SW 1271 (cell line): ENCODE data around the gene POC1A.
A peak's percentile ranks its signal among the peaks of the same experiment; 100 is the strongest.

Experiments
- DNase-seq, 2 experiments: peaks; one replicate each; lab custom pipeline; 2025; lab: John Stamatoyannopoulos, UW

Gene POC1A

DNA sequence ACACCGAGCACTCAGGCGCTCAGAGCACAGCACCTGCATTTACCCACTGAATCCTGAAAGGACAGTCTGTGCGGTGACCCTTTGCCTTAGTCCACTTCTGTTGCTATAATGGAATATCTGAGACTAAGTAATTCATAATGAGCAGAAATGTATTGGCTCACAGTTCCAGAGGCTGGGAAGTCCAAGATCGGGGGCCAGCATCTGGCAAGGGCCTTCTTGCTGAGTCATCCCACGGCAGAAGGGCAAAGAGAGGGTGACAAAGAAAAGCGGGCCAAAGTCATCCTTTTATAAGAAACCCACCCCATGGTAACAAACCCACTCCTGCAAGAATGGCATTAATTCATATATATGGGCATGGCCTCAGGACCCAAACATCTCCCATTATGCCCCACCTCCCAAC, 27.7 kb downstream of the POC1A start:
- no peak for DNase-seq

DNA sequence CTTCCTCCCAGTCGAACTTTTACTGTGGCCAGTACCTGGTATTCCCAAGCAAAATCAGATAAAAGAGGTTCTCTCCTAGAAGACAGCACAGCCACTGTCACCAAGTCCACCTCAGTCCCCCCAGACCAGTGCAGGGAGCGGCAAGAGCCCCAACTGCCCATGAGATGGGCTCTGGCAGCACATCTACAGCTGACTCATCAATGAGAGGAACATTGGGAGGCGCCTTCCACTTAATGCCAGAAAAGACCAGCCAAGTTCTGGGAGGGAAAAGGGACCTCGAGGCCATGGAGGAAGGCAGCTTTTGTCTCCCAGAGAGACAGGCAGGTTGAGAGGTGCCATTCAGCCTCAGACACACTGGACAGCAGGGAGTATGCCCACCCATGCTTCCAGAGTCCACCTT, 28.2 kb downstream of the POC1A start:
- no peak for DNase-seq

DNA sequence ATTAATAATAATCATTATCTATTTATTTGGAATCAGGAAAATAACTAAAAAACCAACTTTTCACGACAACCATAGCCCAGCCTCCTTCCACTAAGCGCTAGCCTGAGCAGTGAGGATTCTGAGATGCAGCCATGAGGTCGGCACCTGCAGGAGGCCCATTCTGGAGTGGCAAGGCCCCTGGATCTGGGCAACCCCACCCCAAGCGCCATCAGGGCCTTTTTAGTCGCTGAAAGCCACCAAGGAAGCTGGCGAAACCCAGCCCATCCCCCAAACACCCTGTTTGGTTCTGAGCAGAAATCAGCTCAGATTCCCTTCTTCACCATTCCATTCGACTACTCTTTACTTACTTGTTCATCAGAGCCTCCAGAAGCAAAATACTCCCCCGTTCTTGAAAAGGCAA, 29.5 kb downstream of the POC1A start:
- no peak for DNase-seq

DNA sequence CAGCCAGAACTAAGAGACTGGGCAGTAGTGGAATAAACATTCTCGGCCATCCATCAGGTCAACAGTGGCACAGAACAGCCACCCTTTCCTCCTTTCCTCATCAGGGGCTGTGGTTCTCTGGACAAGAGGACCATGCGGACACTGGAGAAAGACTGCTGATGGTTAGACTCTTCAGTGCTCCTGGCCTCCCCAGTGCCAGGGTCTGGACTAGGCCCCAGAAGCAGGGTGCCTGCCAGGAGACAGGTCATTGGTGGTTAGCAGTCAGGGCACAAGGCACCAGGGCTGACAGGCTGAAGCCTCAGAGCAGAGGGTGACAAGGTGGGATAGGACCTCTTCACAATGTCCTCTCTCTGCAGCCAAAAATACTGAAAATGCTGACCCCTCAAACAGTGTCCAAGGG, 30.1 kb downstream of the POC1A start:
- DNase-seq = no peak

DNA sequence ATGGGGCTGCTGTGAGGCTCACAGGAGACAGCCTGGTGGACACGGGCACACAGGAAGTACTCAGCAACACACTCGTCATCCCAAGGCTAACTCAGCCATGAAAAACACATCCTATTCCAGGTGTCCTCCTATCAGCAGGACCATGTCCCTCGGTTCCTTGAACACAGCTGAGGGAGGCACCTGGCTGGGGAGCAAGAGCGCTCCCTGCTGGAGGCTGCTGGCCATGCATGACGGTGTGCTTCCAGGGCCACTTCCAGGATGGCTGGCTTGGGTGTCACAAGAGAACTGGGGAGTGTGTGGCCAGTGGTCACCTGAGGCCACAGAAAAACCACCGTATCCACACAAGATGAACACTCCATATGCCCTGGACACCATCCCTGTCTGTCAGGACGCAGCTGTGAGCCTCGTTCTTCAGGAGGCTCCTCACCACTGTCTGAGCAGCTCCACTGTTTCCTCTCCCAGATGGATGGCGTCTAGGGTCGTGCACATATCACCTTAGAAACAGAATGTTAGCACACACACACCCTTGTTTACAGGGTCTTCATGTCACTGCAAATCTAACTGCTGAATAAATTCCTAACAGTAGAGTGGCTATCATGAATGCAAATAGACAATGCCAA, 31.0 kb downstream of the POC1A start:
- peak in 1 of 2 experiments; percentile 2 for DNase-seq

DNA sequence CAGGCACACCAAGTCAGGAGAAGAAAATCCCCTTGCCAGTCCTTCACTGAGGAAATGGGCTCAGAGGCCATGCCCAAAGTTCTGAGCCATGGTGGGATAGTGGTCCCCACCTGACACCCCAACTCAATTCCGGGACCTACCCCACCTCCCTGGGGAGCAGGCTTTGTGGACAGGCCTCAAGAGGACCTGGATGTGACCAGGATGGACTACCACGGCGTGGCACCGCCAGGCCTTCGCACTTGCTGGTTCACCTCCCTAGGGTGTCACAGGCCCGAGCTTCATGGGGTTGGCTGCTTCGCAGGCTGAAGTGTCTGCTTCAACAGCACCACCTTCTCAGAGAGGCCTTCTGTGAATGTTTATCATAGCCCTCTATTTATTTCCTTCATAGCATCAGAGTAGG, 31.7 kb downstream of the POC1A start:
- no peak for DNase-seq

DNA sequence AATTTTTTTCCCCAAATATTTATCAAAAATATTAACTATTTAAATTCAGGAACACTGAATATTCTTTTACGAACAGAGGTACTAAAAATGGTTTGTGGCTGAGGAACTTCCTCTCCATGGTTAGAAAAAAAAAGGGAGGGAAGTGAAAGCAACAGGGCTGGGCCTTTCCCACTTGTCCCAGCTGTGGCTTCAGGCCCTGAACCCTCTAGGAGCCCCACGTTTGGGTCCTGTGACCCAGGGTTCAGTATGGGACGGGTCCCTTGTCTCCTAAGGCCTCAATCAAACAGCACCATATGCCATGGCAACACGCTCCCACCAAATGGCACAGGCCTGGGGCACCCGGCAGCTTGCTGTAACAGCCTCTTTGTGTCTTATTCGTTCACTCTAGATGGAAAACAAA, 32.4 kb downstream of the POC1A start:
- no peak for DNase-seq

DNA sequence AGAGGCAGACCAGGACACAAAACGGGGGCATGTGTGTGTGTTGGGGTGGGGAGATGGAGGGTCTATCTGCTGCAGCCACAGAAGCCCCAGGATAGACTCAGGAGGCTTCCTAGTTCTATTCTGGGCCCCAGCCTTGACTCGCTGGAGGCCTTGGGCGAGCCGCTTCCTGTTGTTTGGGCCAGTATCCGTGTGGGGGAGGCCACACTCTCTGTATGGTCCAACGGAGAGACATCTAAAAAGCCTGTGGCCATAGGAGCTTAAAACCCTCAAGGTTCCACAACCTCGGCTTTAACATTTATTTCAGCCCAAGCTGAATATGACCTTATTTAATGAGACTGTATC, 32.8 kb downstream of the POC1A start:
- DNase-seq = no peak

DNA sequence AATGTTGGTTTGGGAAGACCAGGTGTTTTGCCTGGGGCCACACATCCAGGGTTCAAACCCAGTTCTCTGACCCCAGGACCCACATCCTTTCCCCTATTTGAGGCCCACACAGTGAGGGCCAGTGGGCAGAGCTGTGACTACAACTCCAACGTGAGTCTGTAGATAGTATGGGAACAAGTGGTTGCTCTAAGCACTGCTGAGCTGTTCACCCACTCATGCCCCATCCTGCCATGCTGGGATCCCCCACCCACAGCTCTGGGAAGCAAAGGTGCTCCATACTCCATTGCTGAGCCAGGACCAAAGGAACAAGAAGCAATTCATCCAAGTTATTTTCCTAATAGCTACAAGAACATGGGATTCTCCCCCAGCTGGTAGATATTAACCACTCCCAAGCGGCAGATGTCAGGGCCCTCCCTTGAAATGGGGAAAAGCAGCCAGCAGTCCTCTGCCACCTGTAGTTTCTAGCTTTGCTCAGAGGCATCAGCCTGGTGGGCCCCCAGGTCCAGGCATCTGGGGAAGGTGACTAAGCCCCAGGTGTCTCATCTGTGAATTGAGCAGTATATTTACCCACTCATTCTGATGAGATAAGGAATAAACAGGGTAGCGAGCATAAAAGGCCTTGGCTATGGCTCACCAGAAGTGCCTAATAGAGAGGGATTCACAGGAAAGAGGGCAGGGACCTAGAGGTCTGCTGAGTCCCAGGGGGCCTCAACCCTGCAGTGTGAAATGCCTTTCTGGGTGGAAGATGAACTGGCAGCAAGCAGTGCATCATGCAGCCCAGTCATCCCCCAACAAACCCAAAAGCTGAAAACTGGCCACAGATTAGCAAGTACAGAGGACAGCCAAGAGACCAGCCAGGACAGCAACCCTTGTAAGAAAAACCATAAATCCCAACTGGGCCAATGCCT, 33.4 kb downstream of the POC1A start:
- DNase-seq = no peak

DNA sequence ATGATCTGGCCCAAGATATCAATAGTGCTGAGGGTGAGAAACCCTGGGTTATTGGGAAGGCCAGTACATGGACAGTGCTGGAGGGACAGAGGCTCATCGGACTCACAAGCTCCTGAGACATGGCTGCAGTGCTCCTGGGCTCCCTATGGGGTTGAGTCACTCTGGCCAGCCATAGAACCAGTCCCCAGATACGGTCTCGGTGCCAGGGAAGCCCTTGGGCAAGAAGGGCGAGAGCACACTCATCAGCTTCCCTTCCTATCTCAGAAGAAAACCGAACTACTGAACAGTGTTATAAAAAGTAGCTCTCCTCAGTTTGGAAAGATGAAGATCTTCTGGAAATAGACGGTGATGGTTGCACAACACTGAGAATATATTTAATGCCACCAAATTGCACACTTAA, 34.4 kb downstream of the POC1A start:
- DNase-seq = no peak

DNA sequence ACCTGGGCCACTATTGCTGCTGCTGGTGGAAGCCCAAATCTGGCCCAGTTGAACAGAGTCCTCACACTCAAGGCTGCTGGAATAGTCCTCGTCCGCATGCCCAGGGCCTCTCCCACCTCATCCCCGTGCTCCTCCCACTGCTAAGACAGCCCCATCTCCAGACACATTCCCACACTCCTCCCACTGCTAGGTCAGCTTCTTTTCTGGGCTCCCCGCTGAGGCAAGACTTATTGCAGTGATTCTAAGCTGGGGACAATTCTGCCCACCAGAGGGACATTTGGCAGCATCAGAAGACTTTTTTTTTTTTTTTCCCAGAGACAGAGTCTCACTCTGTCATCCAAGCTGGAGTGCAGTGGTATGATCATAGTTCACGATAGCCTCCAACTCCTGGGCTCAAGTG, 35.1 kb downstream of the POC1A start:
- DNase-seq = no peak

DNA sequence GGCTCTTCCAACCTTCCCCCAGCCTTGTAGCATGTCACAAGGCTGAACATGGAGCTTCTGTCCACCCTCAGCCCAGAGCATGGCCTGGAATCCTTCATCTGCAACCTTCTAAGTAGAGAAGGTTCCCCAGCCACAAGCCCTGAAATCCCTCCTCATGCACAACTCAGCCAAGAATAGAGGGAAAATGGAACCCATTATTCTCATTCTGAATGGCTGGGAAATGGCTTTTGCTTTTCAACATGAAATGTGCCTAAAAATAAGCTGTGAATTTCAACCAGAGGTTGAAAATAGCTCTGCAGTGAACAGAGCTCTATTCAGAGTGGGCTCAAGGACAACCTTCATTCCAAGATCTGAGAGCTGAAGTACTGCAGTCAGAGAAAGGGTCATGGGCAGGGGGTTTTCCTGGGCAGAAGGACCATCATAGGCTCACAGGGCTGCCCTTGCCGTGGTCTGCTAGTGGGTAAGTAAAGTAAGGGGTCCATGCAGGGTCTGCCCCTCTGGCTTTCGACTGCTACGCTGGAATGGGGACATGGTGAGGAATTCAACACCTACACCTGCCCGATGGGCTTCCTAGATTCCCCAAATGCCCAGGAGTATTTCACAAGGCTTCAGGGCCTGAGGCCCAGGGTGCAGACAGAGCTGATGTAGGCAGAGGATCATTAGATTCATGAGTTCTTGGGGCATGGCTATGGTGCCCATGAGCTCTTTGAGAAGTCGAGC, 35.9 kb downstream of the POC1A start:
- DNase-seq = no peak

DNA sequence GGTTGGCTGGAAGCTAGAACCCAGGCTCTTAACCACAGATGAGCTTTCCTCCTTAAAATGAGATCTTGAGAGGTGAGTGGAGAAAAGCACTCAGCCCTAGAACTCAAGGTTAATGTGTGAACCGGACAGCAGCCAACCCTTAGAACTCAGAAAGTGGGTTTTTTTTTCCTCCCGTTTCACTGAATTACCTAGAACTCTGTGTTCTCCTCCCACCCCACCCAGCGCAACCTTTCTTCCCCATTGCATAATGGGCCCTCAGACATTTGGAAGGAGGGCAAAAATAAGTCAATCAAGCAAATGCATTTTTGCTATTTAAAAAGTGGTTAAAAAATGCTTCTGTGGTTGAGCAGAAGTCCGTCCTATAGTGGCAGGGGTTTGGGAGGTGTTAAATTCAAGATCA, 36.7 kb downstream of the POC1A start:
- no peak for DNase-seq

DNA sequence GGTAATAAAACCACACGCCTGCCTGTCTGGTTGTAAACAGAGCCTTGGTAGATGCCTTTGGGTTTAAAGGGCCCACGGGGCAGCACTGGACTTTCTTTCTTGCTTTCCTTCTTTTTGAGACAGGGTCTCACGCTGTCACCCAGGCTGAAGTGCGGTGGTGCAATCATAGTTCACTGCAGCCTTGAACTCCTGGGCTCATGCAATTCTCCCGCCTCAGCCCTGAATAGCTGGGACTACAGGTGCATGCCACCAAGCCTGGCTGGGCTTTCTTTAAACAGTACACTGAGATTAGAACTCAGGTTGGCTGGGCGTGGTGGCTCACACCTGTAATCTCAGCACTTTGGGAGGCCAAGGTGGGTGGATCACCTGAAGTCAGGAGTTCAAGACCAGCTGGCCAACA, 42.2 kb downstream of the POC1A start:
- no peak for DNase-seq

DNA sequence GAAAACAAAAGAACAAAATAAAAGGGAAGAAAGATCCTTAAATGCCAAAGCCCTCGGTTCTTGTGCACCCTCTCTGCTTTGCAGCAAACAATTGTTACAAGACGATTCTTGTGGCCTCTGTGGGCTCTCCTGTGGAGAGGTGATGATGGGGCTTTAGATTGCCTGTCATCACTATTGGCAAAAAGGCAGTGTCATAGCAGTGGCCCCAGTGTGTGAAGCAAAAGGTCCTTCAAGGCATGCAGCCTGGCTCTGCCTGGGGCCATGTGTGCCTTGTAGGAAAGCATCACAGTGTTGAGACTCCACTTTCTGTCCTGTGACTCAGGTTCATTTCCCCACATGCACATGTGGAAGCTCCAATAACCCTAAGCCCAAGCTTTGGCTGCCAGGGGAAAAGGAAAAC, 43.7 kb downstream of the POC1A start:
- no peak for DNase-seq

DNA sequence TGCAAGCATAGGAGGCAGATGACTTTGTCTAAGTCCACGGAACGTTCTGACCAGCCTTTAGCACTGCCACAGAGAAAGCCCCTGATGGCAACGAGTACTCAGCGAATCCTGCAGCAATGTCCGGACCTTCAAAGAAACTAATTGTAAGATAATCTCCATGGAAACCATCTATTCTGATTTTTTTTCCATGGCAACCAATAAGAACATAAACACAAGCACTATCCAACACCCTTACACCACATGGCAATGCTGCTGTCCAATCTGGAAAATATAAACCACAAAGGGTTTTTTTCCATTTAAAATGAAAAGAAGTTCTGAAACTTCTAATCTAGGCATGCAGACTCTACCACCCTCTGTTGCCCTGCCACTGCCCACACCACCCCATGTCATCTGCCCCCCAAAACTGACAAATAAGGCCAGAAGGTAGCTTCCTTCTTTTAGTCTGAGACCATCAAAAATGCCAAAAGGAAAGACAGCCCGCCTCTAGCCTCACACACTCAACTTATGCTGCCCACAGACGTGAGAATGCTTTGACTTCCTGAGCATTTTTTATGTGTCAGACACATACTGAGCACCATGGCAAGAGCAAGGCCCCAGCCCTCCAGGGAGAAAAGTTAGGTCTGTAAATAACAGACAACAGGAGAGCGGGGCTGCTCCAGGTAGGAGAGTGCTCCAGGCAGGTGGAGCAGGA, 44.5 kb downstream of the POC1A start:
- DNase-seq = no peak

DNA sequence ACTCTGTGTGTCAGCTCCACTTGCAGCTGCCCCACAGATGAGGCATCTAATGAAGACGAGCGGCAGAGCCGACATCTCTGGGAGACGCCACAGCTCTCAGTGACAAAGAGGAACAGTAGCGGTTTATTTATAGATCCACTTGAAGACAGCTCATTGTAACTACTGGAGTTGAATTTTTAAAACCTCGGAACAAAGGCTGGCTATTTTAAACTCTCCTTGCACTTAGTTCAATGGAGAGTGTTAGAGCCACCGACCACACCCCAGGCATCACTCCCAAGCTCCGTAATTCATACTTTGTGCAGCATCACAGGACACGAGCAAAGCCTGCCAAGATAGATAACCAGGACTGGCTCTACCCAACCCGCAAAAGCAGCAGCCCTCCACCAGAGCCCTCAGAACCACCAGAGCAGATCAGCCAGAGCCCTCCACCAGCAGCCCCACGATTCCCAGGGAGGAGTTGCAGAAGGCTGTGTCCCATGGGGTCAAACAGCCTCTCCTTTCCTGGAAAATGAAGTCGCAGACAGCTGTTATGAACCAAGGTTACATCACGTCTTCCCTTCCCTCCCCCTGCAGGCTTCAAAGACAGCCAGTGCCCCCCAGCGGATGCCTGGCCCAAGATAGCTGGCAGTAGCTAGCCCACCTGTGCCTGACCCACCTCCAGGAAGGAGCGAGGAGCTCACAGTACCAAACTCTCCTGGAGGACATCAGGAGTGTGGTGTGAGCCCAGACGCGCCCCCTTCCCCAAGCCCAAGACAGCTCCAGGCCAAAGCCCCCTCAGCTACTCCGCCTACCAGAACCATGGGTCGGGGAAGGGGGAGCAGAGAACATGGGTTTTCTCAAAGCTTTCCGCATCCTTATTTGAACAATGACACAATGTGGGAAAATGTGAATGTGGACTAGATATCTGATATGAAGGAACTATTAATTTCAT, 45.7 kb downstream of the POC1A start:
- DNase-seq = no peak

DNA sequence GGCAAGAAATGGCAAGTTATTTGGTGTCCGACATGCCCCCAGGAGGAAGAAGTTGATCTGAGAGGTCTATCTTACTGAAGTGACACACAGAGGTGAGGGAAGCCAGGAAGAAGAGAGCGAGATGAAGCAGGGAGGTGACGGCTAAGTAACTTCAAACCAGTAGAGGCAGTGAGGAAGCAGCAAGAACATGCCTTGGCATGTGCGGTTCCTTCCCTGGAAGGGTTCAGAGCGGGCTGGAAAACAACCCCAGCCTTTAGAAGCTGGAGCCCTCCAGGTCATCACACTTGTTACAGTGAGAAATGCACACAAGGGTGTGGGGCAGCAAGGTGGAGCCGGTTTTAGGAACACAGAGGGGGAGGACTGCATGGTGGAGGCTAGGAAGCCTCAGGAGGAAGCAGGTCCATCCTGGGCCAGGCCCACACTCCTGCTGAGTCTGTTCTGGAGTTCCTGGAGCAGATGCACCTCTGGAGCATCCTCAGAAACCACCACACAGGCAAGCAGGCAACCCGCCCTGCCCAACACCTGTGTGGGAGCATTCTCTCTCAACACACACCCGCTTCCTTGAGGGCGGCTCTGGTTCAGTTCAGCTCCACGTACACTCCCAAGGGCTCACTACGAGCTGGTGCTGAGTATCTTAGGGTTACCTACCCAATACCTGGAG, 47.1 kb downstream of the POC1A start:
- DNase-seq = no peak

DNA sequence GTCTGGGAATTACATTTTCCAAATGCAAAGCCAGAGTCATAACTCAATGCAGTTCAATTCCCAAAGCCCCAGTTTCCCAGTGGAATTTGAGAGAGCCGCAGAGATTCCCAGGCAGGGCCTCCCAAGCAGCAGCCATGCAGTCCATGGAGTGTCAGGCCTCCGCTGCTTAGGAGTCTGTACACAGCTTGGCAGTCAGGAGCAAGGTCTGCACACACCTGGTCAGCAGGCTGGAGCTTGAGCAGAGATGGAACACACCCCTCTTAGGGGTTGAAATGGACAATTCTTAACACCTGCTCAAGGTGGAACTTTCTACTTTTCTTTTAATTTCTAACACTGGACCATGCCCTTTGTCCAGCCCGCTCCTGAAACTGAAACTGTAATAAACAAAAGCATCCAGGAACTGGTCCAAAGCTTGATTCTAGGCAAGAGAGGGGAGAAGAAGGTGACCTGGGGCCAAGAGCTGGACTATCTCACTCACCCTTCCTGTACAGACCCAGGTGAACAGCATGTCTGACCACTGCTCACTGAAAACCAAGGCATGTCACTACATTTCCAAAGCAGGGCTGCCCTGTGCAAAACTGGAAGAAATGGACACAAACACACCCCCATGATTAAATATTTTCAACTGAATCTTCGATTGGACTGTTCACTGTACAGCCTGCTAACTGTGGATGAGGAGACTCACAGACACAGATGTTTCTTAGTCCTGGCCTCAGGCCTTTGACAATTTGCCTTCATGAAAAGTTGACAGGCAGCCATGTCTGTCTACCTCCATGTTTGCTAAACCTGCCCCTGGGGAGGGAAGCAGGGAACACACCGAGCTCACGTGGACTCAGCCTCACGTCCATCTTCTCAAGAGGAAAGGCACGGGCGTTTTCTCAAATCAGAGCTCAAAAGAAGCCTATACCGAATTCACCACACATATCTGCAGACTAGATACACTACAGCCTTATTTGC, 49.3 kb downstream of the POC1A start:
- DNase-seq = no peak

DNA sequence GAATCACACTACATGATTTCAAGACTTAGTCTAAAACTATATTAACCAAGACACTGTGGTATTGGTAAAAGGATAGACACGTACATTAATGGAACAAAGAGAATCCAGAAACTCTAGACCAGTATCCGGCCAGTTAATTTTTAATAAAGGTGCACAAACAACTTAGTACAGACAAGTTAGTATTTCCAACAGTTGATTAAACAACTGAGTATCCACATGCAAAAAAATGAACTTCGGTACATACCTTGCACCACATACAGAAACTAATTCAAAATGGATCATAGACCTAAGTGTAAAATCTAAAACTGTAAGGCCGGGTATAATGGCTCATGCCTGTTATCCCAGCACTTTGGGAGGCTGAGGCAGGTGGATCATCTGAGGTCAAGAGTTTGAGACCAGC, 51.3 kb downstream of the POC1A start:
- no peak for DNase-seq
